Activated CD4-positive, alpha-beta T cell treated with anti-CD3 and anti-CD28 coated beads for 1 hour (primary cell): ENCODE results near the gene SERPINA12.

Experiments used
- DNase-seq: peaks from one replicate; pipeline ENCODE4 v3.0.0-alpha.2; 2020

The SERPINA12 gene

GRCh38 chr14:94462219-94462551 is 47.1 kb downstream of the SERPINA12 start:
- DNase-seq = no peak

- DNase-seq = no peak
These were observed 47.6 kb downstream of the SERPINA12 start for GRCh38 chr14:94461526-94462218.

- no peak for DNase-seq
These were observed 48.4 kb downstream of the SERPINA12 start for GRCh38 chr14:94460631-94461416.

GRCh38 chr14:94458558-94459205 is 50.6 kb downstream of the SERPINA12 start:
- DNase-seq = no peak

- no peak for DNase-seq
These were observed 51.2 kb downstream of the SERPINA12 start for GRCh38 chr14:94458096-94458495.

- DNase-seq = no peak
These were observed 53.3 kb downstream of the SERPINA12 start for GRCh38 chr14:94455928-94456327.

DNA sequence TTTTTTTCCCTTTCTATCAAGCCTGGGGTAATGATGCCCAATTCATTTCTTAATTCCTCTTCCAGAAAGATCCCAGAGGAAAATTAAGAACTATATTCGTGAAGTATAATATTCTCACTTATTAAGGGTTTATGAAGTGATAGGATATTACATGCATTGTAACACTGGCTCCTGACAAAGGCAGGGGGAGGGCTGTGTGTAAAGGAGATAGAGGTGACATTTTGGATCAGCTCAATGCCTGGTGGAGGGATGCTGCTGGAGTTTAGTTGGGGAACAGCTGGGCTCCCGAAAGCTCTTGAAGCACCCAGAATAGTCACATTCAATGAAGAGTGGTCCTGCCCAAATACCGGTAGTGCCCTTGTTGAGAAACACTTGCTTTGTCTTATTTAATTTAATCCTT is 57.4 kb downstream of the SERPINA12 start:
- no peak for DNase-seq

GRCh38 chr14:94451091-94451771 is 58.0 kb downstream of the SERPINA12 start:
- DNase-seq = no peak

DNA sequence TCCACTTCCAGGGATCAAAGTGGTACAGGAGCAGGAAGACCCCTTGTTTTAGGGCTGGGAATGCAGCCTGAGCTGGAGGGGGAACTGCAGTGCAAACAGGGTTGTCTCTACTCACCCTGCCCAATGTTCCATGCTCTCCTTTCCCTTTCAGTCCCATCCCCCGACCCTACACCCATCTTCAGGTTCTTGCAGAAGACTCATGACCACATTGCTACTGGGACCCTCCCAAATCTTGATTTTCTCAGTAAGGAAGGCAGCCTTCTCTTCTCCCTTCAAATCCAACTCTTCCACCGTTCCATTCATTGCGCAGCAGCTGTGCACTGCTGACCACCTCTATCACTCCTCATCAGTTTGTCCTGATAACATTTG is 58.6 kb downstream of the SERPINA12 start:
- DNase-seq = no peak

- no peak for DNase-seq
These were observed 59.3 kb downstream of the SERPINA12 start for GRCh38 chr14:94449930-94450329.

GRCh38 chr14:94448071-94448808 is 61.0 kb downstream of the SERPINA12 start:
- no peak for DNase-seq

DNA sequence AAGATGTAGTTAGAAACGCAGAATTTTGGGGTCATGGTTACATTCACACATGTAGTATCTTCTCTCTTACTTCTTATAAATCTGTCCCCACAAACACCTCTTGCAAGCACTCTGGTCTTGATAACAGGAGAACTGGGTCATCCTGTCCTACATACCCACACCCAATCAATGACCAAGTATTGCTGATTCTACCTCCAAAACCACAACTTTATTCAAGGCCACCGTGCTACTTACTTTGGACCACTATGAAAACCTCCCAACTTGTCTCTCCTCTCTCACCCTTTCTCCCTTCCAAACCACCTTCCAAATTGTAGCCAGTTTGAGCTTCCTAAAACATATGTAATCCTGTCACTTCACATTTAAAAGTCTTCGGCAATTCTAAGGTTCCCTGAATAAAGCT is 62.1 kb downstream of the SERPINA12 start:
- no peak for DNase-seq

DNA sequence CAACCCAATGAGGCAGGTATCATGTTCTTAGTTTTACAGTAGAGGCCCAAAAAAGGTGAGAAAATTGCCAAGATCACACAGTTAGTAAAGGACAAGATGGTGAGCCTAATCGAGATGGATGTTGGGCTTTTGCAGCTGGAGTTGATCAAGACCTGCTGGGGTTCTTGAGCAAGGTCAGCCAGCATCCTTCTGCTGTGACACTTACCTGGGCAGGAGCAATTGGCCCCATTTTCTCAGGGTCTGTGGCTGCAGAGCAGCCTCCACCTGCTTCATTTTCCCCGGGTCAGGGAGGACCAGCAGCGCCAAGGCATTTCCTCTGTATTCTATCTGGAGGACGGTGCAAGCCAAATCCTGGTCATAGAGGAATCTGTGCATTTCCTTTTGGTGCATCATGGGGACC is 63.1 kb downstream of the SERPINA12 start:
- DNase-seq = no peak

GRCh38 chr14:94445003-94445402 is 64.3 kb downstream of the SERPINA12 start:
- DNase-seq = no peak

- DNase-seq = no peak
These were observed 67.6 kb downstream of the SERPINA12 start for GRCh38 chr14:94441531-94442205.

DNA sequence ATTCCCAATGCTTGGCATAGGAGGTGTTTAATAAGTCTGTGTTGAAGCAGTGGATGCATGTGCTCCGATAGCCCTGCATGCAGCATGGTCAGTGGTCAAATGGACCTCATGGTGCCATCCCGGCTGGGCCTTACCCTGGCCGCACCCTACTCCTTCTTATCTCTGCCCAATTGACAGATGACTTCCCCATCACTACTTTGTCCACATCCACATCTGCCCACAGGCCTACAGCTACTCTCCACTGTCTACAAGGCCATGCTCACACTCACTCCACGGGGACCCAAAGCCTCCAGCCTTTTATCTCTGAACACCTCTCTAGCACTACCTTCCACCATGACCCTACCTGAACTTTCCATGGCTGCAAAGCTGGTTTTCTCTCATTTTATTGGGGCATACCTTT is 68.1 kb downstream of the SERPINA12 start:
- no peak for DNase-seq

- DNase-seq = no peak
These were observed 69.7 kb downstream of the SERPINA12 start for GRCh38 chr14:94439453-94440057.
